Measurements from ENCODE around the gene MED8.

Gene MED8

DNA sequence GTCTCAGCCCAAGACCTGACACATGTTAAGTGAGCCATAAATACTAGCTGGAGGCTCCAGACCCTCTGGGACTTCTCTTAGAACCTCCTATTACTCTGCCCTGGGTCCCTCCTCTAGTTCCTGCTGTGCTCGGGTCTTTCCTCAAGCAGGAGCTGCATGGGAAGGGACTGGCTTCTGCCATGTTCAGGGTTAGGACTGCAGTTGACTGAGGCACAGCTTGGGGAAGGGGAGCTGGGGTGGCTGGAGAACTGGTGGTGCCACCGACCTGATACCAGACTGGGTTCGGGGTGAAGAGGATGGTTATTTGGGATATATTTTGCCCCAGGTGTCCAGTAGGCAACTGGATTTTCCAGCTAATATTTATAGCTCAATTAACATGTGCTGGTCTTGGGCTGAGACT lies 48.4 kb upstream of the MED8 start:
- no peak overlapping the region for H3K27ac ChIP-seq (replicated peaks)
- no peaks in the 10 kb centered on the region for H3K27me3 ChIP-seq (ENCODE audit: insufficient read depth, poor library complexity, severe bottlenecking)
- no peak for TF ChIP-seq POLR2AphosphoS5 (IDR thresholded peaks at IDR 0.05; ENCODE audit: low read depth)
- TF ChIP-seq GABPA (IDR thresholded peaks at IDR 0.05; ENCODE audit: low read depth): no peak
- no peak overlapping the region for H3K4me3 ChIP-seq (replicated peaks; ENCODE audit: insufficient read depth, low read length)
- no peak for DNase-seq (ENCODE audit: low read depth in 1 of 2, low spot score in 1 of 2)

DNA sequence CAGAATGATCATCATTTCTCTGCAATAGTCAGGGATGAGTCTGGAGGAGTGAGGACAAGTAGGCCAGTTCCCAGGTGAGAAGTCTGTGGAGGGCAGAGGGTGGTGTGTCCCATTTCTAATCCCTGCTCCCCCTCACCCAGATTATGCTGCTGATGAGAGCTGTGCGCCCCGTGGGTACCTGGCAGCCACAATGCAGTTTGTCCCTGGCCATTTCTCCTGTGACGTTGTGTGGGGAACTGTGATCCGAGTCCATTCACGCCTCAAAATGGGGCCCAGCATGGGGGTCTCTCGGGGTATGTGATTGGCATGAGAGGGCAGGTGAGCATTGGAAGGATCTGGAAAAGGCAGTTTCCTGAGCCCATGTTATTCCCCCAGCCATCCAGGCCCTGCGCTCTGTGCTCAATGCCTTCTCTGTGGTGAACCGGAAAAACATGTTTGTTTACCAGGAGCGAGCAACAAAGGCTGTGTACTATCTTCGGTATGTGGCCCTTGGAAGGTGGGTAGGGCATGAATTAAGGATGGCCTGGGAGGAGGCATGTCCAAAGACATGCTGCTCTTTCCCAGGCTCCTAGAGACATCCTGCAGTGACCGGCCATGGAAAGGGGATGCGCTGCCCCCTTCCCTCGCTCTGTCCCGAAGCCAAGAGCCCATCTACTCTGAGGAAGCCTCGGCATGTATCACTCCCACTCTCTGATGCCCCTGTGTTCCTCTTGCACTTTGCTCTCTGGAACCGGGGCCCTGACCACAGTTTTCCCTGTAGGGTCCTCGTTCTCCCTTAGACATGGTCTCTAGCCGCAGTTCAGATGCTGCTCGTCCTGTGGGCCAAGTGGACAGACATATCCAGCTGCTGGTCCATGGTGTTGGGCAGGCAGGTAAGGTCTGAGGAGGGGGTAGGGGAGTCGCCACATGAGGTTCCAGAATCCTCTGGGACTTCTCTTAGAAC lies 47.7 kb upstream of the MED8 start:
- no peak for DNase-seq (ENCODE audit: low read depth in 1 of 2, low spot score in 1 of 2)
- no peaks in the 10 kb centered on the region for H3K27me3 ChIP-seq (ENCODE audit: insufficient read depth, poor library complexity, severe bottlenecking)
- H3K27ac ChIP-seq (replicated peaks): no peak overlapping the region
- H3K4me3 ChIP-seq (replicated peaks; ENCODE audit: insufficient read depth, low read length): no peak overlapping the region
- TF ChIP-seq GABPA (IDR thresholded peaks at IDR 0.05; ENCODE audit: low read depth): no peak
- TF ChIP-seq, protein P1, sequence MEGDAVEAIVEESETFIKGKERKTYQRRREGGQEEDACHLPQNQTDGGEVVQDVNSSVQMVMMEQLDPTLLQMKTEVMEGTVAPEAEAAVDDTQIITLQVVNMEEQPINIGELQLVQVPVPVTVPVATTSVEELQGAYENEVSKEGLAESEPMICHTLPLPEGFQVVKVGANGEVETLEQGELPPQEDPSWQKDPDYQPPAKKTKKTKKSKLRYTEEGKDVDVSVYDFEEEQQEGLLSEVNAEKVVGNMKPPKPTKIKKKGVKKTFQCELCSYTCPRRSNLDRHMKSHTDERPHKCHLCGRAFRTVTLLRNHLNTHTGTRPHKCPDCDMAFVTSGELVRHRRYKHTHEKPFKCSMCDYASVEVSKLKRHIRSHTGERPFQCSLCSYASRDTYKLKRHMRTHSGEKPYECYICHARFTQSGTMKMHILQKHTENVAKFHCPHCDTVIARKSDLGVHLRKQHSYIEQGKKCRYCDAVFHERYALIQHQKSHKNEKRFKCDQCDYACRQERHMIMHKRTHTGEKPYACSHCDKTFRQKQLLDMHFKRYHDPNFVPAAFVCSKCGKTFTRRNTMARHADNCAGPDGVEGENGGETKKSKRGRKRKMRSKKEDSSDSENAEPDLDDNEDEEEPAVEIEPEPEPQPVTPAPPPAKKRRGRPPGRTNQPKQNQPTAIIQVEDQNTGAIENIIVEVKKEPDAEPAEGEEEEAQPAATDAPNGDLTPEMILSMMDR (IDR thresholded peaks at IDR 0.05; ENCODE audit: insufficient read depth, low read length): no peak

DNA sequence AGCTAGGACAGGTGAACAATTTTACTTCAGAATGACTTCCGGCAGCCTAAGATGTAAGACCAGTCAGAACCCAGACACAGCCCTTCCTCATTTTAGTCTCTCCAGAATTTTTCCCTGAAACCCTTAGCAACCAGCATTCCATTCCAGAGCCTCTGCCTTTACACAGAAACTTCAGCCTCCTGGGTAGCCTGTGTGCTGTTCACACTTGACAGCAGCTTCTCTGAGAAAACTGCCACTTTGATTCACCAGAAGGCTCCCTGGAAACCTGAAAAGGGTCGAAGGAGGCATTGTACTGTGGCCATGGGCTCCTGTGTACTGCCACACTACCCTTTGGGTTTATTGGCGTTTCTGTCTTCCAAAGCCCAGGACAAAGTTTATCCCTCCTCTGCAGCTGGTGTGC lies 46.8 kb upstream of the MED8 start:
- TF ChIP-seq, protein P1 (IDR thresholded peaks at IDR 0.05; ENCODE audit: insufficient read depth, low read length): no peak
- no peak for TF ChIP-seq POLR2AphosphoS5 (IDR thresholded peaks at IDR 0.05; ENCODE audit: low read depth)
- no peak for TF ChIP-seq REST (IDR thresholded peaks at IDR 0.05; ENCODE audit: insufficient replicate concordance, low read depth)
- TF ChIP-seq GABPA (IDR thresholded peaks at IDR 0.05; ENCODE audit: low read depth): no peak
- TF ChIP-seq SPI1 (IDR thresholded peaks at IDR 0.05; ENCODE audit: borderline replicate concordance, low read depth): no peak
- Histone ChIP-seq H3K27me3 (ENCODE audit: insufficient read depth, poor library complexity, severe bottlenecking) (no peaks in the 10 kb centered on the region), H3K27ac (replicated peaks) (no peak overlapping the region), H3K4me3 (replicated peaks; ENCODE audit: insufficient read depth, low read length) (no peak overlapping the region)
- no peak for DNase-seq (ENCODE audit: low read depth in 1 of 2, low spot score in 1 of 2)

GRCh38 chr1:43435146-43436145 lies 45.8 kb upstream of the MED8 start:
- TF ChIP-seq REST (IDR thresholded peaks at IDR 0.05; ENCODE audit: insufficient replicate concordance, low read depth) (no peak), POLR2AphosphoS5 (IDR thresholded peaks at IDR 0.05; ENCODE audit: low read depth) (no peak), SPI1 (IDR thresholded peaks at IDR 0.05; ENCODE audit: borderline replicate concordance, low read depth) (no peak)
- TF ChIP-seq, protein P1 (IDR thresholded peaks at IDR 0.05; ENCODE audit: insufficient read depth, low read length): no peak
- DNase-seq (ENCODE audit: low read depth in 1 of 2, low spot score in 1 of 2): no peak
- no peaks in the 10 kb centered on the region for H3K27me3 ChIP-seq (ENCODE audit: insufficient read depth, poor library complexity, severe bottlenecking)
- no peak overlapping the region for H3K4me3 ChIP-seq (replicated peaks; ENCODE audit: insufficient read depth, low read length)
- H3K27ac ChIP-seq (replicated peaks): no peak overlapping the region
